Superior temporal gyrus (tissue), 1 donor: ENCODE measurements around the gene AANAT.

Experiments
- DNase-seq: peaks from one replicate; pipeline ENCODE4 v3.0.0-alpha.2; 2016; ENCODE audit errors: extremely low spot score

Gene AANAT

DNA sequence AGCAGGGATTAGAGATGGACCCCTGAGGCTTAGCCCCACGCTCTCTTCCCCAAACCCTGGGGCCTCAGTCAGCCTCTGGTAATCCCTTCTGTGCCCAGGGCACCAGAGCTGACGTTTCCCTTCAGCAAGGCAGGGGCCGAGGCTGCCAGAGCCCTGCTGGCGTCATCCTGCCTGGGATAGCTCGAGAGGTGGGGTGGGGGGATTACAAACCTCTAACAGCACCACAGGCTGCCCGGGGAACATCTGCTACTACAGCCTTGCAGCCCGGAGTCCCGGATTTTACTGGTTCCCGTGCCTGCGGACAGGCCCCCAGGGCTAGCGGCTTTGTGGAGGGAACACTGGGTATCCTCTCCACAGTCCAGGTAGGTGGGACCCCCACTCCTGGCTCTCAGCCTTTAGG lies at the start of gene AANAT:
Gene AANAT, plus strand, starts transcription at position 238 of the 400 bp plus-strand sequence. CDS start 1,144 bp downstream, outside the sequence.
- DNase-seq: no peak

DNA sequence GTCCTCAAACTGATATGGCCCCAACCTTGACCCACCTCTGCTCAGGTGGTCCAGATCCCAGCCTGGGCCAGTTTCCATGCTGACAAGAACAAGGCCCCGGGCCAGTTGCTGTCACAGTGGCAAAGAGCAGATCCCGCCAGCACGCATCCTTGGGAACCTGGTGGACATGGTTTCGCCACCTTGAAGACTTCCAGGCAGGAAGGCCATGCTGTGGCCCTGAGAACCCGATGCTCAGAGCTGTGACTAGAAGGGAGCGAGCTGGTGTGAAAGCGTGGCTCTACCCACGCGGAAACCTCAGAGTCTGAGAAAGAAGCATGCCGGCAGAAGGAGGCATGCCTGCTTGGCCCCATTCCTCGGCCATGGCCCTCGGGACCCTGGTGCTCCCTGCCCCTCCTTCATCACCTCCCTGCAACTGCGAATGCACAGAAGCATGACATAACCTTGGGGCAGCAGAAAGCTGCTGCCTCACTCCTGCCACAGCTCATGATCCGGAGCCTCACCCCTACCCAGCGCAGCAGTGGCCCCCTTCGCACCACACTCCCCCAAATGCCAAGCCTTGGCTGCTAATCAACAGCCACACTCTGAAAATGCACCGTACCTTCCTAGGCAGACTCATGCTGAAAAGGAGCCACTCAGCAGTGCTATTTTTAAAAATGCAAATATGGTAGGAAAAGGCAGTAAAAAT lies 47.7 kb upstream of the AANAT start:
- DNase-seq: peak; percentile 44

DNA sequence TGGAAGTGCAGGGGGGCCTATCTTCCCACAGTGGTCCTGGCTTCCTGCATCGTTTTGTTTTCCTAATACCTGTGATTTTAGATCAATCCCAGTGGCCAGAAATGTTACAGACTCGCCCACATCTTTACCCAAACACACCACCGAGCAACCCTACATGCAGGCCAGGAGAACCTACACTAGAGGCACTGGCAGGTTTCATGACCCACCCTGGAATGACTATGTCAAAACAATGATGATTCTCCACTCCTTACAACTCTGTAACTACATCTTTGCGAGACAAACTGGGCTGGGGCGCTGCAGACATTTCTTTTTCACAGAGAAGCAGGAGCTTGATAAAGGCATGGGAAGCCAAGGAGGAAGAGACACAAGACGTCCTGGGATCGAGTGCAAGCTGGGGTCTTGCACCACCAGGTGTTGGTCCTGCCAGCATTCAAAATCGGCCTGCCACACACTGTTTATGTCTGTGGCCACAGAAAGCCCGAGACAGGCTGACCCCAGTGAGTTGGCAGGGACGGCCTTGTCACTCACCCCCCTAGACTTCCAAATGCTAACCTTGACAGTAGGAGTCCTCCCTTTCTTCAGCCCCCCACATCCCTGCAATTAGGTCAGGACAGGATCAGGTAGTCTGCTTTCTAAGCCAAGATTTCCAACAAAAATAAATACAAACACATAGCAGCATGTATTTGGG lies 46.9 kb upstream of the AANAT start:
- no peak for DNase-seq

DNA sequence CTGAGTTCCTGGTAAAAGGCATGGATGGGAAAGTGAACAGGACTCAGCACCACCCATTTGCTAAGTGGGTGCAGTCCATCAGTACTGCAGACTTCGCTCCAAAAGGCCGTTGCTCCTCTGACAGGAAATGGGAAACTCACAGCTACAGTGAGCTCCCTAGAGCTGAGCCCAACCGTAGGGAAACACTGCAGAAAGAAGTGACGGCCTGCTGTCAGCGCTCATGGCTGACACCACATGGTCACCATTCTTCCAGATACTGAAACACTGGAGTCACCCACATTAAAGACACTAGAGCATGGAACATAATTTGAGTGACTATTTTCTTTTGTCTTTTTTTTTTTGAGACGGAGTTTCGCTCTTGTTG lies 46.4 kb upstream of the AANAT start:
- peak; percentile 31 for DNase-seq

DNA sequence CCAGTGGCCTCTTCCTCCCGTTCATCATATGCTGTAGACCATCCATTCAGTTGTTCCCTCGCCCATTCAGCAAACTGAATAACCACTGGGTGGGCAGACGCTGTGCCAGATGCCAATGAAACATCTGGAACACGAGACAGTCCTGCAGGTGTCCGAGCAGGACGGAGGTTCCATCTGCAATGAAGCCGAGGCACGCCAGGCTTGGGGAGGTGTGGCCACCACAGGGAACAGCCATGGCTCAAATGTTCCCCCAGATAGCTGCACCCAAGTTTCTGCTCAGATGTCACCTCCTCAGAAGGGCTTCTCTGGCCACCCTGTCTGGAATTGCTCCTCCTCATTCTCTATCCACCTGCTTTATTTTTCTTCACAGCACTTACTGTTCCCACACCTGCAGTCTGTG lies 45.0 kb upstream of the AANAT start:
- no peak for DNase-seq

DNA sequence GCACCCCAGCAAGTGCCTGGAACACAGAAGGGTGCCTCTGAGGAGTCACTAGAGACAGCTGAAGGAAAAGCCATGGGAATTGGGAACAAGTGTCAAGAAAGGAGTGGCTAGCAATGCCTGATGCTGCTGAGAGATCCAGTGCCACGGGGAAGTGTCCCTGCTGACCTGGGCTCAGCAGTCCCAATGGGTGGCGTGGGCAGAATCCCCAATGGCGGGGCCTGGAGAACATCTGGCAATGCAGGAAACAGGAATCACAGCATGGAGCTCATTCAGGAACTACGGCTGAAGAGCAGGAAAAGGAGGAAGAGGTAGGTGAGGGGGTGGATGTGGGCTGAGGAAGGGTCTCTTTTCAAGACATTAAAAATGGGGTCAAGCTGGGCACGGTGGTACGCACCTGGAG lies 44.5 kb upstream of the AANAT start:
- DNase-seq: no peak

DNA sequence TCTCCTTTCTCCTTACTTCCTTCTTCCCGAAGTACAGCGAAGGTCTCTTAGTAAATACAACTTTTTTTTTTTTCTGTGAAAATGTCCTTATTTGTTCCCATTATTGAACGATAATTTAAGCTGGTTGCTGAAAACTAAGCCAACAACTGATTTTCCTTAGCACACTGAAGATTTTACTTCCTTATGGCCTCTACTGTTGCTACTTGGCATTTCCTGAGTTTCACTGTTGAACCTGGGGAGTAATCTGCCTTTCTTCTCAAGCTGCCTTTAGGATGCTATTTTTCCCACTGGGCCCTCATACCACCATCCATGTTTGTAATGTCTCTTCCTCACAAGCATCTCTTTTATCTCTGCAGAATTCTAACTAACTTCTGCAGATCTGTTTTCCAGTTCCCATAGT lies 40.5 kb upstream of the AANAT start:
- DNase-seq: no peak

DNA sequence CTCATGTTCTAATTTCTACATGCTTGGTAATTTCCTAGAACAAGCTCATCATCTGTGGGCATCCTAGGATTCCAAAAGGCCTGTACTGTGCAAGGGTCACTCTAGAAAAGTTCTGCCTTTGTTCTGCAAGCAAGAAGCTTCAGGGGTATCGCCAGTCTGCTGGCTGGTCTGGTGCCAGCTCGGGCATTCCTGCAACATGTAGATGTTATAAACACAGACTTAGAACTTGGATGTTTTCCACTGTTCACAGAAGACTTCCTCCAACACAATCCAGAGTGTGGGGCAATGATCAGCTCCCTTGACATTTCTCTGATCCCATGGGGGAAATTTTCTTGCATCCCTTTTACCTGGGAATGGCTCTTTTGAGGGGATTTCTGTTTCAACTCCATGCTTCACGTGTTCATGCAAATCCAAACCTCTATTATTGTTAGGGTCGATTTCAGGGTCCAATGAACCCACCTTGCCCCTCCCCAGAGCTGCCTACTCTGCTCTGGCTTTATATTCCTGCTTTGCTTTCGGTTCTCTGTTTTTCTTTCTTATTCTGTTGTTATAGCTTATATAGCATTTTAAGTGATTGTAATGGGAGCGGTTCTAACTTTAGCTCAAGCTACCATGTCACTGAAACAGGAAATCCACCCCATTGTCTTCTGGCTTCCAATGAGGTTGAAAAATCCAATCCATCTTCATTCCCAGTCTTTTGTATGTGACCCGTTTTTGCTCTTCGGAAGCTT lies 39.7 kb upstream of the AANAT start:
- no peak for DNase-seq

DNA sequence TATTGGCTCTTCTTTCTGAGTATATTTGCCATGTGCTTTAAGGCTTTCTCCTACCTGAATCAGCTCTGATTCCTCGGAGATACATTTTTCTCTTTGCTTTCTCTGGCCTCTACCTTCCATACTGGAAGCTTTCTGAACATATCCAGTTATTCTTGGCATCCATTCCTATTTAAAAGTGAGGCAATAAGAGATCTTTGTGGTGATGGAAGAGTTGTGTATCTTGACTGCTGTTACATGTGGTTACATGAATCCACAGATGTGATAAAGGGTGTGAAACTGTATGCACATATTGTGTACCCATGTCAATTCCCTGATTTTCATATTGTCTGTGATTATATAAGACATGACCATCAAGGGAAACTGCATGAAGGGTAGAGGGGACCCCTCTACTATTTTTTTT lies 38.9 kb upstream of the AANAT start:
- no peak for DNase-seq

DNA sequence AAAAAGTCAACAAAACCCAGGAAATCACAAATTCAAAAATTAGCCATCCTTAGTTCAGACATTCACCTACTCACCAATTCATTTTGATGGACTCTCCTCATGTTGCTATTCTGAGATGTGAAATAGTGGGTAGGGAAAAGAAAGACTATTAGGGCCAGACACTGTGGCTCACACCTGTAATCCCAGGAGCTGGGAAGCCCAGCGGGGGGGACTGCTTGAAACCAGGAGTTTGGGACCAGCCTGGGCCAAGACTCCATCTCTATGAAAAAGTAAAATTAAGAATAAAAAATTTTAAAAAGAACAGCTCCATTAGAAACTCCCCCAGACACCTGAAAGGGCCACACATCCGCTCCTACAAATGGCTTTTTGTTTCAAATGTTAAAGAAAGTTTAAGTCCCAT lies 35.9 kb upstream of the AANAT start:
- no peak for DNase-seq

DNA sequence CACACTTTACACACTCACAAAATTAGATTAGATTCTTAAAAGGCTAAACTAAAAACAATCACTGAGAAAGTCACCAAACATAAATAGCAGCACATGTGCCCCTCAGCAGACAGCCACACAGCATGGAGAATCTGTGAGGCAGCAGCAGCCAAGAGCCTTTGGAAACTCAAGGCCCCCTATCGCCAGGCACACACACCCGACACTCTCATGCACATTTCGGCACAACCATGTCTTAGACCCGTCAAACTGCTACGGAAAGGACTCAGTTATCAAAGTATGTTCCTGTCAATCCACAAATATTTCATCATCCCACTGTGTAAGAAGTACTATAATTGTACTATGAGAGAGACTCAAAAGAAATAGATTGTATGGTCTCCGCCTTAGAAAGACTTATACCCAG lies 35.4 kb upstream of the AANAT start:
- DNase-seq: no peak

DNA sequence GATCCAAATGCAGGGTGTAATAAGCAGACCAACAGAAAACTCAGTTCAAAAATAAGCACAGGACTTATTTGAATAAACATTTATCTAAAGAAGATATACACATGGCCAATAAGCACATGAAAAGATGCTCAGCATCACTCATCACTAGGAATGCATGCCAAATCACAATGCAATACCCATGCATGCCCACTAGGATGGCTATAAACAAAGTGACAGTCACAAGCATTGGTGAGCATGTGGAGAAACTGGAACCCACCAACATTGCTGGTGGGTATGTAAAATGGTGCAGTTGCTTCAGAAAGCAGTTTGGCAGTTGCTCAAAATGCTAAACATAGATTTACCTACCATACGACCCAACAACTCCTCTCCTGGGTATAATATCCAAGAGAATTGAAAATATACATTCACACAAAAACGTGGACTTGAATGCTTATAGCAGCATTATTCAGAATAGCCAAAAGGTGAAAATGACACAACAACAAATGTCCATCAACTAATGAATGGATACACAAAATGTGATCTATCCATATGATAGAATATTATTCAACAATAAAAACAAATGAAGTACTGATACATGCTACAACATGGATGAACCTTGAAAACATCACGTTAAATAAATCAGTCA lies 34.6 kb upstream of the AANAT start:
- DNase-seq: no peak

DNA sequence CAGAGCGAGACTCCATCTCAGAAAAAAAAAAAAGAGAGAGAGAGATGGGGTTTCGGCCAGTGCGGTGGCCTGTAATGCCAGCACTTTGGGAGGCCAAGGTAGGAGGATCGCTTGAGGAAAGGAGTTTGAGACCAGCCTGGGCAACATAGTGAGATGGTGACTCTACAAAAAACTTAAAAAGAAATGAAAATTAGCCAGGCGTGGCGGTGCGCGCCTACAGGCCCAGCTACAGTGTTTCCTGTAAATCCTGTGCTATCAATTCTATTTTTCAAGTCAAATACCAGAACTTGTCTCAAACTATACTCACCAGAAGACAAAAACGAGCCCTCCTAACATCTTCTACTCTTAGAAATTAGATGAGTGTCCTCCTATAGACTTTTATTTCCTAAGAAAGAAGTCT lies 33.7 kb upstream of the AANAT start:
- no peak for DNase-seq

DNA sequence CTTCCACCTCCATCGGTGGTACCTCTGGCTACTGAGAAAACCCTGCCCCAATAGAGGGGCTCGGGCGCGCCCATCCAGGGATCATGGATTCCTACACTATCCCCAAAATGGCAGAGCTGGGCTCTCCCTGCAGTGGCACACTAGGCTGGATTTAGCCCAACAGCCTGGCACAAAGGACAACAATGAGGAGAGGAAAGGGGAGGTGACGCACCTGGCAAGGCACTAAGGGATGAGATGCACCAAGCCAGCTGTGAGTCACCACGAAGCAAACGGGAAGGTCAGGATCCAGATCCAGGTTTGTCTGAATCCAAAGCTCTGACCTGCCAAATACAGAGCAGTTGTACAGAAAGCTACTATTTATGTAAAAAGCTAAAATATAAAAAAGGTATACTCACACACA lies 32.5 kb upstream of the AANAT start:
- DNase-seq: no peak

DNA sequence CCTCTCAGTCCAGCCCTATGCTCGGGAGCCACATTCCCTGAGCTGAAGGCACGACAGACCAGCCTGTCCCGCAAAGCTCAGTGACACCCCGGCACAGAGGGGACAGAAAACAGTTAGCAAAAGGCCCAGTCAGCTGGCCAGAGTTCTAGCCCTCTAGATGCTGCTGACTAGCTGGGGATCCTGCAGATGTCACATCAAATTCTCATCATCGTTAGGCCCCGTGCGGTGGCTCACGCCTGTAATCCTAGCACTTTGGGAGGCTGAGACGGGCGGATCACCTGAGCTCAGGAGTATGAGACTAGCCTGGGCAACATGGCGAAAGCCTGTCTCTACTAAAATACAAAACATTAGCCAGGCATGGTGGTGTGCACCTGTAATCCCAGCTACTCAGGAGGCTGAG lies 31.7 kb upstream of the AANAT start:
- no peak for DNase-seq

DNA sequence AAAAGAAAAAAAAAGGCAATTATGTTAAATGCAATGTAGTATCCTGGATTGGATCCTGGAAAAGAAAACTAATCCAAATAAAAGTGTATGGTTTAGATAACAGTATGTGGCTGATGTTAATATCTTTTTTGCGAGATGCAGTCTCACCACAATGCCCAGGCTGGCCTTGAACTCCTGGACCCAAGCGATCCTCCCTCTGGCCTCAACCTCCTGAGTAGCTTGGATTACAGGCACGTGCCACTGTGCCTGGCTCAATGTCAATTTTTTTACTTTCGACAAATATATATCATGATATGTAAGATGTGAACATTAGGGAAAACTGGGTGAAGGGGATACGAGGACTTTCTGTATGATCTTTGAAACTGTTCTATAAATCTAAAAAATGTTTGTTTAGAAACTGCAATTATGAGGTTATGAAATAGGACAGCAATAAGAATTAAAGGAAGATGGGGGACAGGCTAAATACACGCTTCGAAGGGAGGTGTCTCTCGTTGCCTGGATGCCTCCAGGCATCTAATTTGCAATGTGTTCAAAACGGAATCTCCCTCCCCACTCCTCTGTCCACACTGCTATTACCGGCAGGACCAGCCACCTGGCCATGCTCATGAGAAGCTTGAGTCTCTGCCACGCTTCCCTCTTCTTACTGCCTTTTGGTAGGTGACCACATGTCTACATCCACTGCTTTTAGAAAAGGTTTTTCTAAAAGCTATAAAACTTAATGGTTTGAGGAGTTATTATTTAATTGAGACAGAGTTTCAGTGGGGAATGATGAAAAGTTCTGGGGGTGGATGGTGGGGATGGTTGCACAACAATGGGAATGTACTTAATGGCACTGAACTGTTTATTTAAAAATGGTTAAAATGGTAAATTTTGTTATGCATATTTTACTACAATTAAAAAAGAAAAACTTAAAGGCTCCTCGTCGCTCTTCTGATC lies 29.7 kb upstream of the AANAT start:
- no peak for DNase-seq

DNA sequence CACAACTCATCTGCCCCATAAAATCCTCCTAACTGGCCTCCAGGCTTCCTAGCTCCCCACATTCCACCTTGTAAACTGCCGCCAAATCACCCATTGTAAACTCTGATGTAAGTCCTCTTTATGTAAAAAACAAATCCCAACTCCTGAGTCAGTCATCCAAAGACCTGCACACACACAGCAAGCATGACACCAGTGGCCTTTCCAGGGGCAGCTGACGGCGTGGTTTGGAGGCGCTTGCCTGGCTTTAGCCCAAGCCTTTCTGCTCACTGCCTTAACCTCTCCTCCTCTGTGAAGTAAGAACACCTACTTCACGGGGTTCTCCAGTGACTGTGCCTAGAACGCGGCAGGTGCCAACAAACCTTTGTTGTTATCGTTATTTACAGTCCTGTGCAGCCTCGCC lies 28.5 kb upstream of the AANAT start:
- DNase-seq: no peak

DNA sequence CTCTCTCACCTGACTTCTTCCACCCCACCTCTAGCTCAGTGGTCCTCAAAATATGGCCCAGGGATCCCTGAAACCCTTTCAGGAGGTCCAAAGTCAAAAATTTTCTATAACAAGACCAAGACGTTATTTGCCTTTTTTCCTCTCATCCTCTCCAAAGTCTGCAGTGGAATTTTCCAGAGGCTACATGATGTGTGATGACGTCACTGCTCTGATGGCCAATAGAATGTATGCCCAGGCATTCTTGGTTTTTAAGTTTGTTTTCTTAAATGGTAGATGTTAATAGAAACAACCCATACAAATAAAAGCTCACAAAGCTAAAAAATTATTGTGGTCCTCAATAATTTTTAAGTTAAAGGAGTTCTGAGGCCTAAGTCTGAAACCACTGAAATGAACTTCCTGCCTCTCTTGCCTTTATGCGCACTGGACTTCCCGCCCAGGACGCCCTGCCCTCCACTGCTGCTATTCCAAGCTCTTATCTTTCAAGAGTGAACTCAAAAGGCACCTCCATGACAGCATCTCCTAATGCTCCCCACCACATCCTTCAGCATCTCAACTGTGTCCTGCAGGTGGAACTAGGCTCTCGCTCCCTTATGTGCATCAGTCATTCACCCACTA lies 28.0 kb upstream of the AANAT start:
- DNase-seq: no peak

DNA sequence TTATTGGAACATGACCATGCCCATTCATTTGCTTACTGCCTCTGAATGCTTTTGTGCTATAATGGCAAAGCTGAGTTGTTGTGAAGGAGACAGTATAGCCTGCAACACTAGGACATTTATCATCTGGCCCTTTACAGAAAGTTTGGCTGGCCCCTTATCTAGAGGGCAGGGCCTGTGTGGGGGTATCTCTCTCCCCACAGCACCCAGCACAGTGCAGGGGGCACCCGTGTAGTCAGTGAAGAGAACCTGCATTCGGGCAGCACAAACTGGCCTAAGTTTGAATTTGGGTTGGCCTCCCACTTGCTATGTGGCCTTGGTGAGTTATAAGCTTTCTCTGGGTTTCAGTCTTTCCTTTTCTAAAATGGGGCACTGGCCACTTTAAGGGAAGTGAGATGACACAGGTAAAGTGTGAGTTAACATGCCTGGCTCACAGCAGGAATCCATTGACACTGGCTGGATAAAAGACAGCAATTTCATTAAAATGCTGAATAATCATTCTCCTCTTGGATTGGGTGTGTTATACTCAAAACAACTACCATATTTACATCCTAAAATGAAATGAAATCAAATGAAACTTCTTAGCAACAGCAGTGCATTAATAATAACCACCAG lies 26.5 kb upstream of the AANAT start:
- no peak for DNase-seq

DNA sequence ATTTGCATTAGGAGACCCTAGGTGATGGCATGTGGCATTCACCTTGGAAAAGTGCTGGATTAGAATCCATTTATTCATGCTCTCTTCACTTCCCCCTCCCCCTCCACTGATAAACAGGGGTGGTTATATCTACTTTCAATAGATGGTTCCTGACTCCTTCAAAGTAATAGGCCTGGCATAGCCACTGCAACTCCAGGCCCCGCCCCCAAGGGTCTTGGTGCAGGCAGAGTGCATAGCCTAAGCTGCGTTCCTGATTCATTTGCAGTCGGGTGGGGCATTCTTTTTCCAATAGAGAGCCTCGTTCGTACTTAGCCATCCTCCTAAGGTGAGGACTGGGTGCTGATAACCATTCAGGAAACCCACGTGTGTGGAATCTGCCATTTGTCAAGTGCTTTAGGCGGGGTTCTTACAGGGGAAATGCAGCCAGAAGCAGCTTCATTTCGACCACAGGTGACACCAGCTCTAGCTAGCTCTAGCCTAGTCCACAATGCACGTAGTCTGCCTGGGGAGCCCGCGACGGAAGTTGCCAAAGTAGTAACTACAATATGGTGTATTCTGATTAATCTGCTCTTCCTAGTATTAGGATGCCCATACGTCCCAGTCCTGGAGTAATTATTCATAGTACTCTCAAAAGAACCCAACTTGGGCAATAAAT lies 25.6 kb upstream of the AANAT start:
- no peak for DNase-seq
